ENCODE data around the gene RHOC.
"Not testable (repeated sequence)": the region's sequence is repeated elsewhere in the genome, so short reads cannot be mapped to it uniquely, and the experiment has no call there.

RHOC gene

DNA sequence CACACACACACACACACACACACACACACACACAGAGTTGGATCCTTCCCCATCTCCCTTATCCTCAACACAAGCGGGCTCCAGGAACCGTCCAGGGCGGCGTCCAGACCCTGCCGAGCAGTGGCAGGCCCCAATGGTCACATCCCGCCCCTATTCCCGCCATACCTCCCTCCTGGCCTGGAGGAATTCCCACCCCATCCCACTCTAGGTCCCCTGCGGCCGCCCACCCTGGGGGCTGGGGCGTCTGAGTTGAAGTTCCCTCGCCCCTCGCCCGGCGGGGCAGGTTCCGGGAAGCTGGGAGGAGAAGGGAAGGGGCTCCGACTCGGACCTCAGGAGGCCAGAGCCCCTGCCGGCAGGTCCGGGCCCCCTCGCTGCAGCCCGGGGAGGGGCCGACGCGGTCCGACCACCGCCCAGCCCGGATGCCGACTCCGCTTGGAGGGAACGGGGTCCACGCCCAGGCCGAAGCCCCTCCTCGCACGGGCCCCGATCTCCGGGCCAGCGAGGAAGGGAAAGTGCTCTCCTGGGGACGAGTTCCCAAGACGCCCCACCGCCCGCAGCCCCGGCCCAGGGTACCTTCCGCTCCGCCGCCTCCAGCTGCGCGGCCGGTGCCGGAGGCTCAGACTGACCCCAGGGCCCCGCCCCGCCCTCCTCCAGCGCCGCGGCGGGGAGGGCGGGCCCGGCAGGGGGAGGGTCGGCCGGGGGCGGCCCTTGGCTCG lies at the start of gene RHOC:
TSS of gene RHOC (minus strand) at position 623 of the 716 bp plus-strand sequence. CDS start 3,328 bp downstream, outside the sequence.
- DNase-seq, result no peak

DNA sequence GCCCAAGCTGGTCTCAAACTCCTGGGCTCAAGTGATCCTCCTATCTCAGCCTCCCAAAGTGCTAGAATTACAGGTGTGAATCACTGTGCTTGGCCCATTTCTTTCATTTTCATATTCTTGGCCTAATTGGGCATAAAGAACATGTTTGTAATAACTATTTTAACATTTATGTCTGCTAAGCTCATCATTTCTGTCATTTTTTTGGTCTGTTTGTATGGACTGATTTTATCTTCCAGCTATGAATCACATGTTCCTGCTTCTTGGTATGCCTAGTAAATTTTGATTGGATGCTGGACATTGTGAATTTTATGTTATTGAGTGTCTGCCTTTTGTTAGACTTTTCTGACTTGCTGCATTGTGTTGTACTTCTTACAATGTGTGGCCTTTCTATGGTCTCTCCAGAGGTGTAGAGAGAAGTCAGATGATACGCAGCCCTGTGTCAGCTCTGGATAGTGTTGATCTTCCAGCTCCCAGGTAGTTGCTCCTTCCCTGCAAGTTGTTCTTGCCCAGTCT lies 47.2 kb upstream of the RHOC start:
- no peak for DNase-seq

DNA sequence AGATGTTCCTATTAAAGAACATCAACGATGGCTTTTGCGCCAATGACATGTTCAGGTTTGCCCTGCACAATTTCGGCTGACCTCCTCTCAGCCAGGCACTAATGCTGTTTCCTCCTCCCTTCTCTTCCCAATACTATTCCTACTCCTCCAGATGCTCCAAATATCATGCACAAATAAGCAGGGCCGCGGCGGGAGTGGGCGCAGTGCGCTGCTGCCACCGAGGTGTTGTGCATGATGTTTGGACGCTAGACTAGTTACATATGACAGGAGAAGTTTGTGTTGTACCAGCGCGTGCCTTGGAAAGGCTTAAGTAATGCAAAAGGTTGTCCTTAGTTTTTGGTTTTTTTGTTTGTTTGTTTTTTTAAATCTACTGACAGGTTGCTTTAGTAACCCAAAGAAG lies 41.5 kb upstream of the RHOC start:
- no peak for DNase-seq

DNA sequence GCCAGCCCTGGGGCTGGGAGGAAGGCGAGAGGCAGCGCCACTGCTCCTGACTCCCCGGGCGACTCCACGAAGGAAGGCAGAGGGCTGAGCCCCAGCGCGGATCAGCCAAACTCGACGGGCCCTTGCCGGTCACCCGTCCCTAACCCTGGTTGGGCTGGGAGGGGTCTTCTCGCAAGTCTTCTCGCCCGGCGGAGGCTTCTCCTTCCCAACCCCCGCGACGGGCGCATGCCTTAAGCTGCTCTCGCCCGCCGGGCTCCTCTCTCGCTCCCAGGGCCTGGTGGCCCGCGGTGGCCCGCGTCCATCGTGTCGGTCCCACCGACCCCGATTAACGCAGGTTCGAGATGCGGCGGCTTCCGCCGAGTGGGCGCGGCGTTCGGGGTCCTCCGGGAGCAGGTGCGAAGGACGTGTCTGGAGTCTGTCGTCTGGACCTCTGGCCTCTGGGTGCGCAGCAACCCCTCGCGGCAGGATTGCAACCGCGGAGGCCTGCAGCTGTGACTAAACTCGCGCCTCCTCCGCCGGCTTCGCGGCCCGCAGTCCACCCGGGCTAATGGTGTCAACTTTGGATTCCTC lies 37.2 kb upstream of the RHOC start:
- no peak for DNase-seq

DNA sequence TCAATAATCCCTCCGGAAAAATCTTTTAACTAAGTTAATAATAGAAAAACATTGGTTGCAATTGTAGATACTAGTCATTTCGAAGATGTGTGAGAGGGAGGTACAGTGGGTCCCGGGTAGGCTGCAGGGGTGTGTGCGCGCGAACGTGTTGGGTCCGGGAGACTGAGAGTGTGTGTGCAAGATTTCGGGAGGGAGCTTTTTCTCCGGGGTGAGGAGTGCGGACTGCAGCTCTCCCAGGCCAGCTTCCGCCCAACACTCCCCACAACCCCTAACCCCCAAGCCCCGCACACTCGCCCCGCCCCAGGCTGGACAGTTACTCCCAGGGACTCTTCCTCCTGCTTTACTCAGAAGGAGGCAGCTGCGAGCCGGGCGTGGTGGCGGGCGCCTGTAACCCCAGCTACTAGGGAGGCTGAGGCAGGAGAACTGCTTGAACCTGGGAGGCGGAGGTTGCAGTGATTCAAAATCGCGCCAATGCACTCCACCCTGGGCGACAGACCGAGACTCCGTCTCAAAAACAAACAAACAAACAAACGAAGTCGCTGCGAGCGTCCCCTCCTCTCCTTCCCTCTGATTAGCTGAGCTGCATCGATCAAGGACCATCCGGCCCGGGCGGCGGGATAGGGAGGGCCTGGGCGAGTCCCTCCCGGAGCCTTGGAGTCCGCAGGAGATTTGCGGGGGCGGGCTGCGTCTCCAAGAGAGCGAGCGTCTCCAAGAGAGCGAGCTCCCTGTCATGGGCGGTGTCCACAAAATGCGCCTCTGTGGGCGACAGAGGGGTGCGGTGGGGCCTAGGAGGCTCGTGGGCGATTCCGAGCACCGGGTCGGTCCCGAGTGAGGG lies 36.5 kb upstream of the RHOC start:
- no peak for DNase-seq

DNA sequence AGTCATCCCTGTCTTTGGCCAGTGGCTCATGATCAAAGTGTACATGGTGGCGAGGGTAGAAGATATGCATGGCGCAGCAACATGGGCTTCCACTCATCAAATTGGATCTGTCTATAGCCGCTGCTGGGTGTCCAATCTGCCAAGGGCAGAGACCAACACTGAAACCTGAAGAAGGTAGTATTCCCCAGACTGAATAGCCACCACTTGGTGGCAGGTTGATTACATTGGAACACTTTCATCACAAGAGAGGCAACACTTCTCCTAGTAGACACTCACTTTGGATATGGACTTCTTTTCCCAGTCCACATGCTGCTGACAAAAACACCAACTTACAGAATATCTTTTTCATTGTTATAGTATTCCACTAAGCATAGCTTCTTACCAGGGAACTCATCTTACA lies 30.6 kb upstream of the RHOC start:
- DNase-seq, result no peak

DNA sequence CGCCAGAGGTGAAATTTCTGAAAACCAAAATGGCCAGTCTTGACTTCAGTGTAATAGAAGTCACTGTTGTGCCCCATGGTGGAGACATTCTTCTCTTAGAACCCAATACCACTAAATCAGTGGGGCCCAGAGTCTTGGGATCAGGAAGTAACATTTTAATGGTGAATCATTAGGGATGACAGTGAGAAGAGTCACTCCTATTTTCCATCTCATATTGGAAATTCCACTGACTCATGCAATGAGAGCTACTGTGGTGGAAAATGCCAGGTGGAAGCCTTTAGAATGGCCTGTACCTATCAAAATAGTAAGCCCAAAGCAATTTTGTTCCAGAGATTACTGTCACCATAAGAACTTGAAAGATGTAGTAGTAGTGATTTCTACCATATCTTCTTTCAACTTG lies 28.8 kb upstream of the RHOC start:
- no peak for DNase-seq

DNA sequence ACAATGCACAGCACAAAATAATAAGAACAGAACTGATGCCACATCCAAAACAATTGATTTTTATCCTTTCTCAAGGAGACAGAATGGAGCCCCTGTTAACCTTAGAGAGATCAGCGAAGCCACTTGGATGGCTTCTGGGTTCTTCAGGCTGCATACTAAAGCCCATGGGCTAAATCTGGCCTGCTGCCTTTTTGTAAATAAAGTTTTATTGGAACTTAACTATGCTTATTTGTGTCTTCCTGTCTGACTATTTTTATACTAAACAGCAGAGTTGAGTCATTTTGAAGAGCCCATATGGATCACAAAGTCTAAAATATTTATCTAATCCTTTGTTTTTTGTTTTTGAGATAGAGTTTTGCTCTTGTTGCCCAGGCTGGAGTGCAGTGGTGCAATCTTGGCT lies 24.5 kb upstream of the RHOC start:
- no peak for DNase-seq

DNA sequence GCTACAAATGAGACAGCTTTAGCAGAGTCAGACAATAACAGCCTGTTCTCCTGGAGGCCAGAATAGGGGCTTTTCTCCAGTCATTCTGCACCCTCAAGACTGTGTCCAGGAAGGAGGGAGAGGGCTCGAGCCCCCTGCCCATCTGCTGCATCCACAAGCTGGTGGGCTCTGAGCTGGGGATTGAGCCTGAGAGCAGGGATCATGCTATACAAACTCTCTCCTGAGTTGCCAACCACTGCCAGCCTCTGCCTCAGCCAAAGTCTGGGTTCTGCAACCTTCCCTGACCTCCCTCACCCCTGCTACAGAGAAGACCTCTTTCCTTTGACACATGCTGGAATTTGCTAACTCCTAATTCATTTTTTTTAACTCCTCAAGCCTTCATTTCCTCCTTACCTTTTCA lies 23.0 kb upstream of the RHOC start:
- DNase-seq, result no peak

DNA sequence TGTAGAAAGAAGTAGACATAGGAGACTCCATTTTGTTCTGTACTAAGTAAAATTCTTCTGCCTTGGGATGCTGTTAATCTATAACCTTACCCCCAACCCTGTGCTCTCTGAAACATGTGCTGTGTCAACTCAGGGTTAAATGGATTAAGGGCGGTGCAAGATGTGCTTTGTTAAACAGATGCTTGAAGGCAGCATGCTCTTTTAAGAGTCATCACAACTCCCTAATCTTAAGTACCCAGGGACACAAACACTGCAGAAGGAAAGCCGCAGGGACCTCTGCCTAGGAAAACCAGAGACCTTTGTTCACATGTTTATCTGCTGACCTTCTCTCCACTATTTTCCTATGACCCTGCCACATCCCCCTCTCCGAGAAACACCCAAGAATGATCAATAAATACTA lies 22.1 kb upstream of the RHOC start:
- not testable (repeated sequence) for DNase-seq

DNA sequence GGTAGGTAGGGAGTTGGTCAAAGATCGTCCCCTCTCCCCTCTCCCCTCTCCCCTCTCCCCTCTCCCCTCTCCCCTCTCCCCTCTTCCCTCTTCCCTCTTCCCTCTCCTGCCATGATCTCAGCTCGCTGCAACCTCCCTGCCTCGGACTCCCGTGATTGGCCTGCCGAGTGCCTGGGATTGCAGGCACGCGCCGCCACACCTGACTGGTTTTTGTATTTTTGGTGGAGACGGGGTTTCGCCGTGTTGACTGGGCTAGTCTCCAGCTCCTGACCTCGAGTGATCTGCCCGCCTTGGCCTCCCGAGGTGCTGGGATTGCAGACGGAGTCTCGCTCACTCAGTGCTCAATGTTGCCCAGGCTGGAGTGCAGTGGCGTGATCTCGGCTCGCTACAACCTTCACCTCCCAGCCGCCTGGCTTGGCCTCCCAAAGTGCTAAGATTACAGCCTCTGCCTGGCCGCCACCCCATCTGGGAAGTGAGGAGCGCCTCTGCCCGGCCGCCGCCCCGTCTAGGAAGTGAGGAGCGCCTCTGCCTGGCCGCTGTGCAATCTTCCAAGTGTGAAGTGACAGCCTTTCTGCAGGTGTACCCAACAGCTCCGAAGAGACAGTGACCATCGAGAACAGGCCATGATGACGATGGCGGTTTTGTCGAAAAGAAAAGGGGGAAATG lies 21.5 kb upstream of the RHOC start:
- DNase-seq, result not testable (repeated sequence)

DNA sequence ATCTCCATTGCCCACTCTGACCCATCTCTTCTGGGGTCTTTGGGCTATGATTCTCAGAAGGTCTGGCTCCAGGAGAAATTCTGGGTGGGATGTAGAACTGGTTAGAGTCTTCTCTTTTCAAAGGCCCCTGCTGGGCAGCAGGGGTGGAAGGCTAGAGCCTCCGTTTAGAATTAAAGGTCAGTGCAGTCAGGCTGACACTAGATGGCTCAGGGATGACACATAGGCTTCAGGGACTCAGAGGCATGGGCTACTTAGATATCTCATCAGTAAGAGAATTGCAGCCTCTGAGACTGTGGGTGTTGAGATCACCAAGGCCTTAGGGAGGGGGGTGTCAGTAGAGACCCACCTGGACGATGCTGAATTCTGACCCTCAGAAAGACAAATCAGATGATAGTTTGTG lies 20.8 kb upstream of the RHOC start:
- no peak for DNase-seq

DNA sequence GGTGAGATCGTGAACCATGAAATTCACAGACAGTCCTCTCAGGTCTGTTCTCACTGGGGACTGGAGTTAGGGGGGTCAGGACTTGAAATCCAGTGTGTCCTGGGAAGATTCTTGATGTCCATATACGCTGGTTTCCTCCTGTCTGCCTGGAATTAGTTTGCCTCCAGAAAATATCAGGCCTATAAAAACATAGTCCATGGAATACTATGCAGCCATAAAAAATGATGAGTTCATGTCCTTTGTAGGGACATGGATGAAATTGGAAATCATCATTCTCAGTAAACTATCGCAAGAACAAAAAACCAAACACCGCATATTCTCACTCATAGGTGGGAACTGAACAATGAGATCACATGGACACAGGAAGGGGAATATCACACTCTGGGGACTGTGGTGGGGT lies 17.3 kb upstream of the RHOC start:
- not testable (repeated sequence) for DNase-seq

DNA sequence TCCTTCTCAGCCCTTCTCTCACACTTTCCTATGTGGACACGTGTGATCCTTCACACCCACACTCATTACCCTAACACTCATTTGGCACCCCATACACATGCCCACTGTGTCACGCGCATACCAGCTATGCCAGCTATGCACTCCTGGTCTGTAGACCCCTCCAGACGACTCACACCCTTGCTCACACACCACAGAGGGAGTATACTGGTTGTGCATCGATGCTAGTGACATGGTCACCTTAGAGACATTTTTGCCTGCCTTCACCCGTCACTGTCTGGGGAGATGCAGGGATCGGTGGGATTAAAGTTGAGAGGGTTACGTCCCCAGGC lies 16.5 kb upstream of the RHOC start:
- no peak for DNase-seq

DNA sequence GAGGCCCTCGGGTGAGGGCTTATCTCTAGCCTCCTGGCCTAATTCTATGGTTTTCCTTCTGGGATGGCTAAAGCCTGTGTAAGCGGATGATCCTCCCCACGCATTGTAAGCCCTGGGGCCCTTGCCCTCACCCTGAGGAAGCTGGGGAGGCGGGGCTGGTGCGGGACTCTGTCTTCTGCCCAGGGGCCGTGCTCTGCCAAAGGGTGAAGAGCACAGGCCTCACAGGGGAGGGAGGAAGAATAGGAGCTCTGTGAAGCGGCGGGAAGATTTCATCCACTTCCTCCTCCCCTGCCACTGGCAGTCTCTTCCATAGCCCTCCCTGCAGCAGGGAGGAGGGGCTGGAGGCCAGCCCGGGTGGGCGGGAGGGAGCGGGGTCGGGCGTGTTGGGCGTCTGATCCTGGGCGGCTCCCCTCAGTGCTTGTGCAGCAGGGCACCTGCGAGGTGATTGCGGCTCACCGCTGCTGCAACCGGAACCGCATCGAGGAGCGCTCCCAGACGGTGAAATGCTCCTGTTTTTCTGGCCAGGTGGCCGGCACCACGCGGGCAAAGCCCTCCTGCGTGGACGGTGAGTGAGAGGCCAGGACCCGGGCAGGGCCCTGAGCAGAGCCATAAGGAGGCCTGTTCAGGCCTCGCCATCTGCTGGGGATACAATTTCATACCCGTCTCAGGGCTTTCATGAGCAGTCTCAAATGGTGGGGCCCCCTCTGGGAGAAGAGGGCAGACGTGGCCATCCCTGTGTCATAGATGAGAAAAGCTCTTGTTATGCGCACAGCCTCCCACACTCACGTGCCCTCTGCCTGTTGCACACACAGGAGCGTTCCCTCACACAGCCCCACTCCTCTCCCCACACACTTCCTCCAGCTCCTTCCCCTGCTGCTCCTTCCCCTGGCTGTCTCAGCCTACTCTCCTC lies 15.9 kb upstream of the RHOC start:
- DNase-seq, result no peak

DNA sequence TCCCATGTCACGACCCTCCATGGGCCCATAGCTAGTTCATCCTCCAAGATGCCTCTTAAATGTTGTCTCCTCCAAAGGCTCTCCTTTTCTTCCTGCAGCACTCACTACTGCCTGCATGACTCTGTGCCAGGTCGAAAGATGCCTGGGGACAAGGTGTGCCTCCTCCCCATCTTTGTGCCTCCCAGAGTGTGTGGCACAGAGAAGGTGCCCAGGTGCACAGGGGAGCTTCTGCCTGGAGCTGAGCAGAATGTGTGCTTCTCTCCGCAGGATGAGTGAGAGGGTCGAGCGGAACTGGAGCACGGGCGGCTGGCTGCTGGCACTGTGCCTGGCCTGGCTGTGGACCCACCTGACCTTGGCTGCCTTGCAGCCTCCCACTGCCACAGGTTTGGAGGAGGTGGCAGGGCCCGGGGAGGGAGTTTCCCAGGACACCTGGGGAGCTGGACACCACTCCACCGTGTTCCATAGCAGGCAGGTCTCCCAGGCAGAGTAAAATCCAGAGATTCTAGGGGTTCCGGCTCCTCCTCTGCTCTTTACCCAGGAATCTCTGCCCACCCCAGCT lies 15.1 kb upstream of the RHOC start:
- DNase-seq, result no peak

DNA sequence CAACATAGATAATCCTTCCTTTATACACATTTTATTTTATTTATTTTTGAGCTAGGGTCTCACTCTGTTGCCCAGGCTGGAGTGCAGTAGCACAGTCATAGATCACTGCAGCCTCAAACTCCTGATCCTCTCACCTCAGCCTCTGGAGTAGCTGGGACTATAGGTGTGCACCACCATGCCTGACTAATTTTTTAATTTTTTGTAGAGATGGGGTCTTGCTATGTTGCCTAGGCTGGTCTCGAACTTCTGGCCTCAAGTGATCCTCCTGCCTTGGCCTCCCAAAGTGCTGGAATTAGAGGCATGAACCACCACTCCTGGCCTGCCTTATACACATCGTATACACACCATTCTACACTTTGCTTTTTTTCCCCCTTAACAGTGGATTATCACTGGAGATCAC lies 14.4 kb upstream of the RHOC start:
- DNase-seq, result not testable (repeated sequence)

DNA sequence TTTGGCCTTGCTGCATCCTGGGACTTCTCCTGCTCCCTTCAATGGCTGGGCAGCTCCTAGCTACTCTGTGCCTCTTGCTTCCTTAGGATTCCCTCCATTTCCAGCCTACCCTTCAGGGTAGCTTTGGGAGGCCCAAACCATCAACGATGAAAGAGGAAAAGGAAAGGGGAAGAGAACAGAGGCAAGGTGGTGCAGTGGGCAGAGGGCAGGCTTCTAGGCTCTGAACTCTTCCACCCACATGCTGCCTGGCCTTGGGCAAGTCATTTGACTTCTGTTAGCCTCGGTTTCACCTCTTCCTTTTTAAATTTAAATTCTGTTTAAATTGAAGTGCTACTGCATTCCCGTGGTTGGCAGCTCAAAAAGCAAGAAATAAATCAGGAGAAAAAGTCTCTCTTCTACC lies 13.9 kb upstream of the RHOC start:
- no peak for DNase-seq

DNA sequence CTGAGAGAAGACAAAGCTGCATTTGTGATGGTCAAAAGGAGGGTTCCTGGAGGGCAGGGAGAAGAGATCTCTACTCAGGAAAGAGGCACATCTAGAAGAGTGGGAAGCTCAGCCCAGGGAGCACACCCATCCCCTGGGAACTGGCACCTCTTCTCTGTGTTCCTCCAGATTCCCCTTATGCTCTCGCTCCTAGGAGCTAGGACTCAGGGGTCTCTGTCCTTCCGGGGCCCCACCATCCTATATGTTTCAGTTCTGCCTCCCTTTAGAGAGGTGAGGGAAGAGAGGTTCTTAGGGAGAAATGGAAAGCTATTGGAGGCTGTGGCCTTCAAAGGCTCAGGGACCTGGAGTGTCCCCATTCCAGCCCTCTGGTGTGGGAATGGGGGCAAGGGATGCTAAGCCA lies 12.8 kb upstream of the RHOC start:
- DNase-seq, result no peak

DNA sequence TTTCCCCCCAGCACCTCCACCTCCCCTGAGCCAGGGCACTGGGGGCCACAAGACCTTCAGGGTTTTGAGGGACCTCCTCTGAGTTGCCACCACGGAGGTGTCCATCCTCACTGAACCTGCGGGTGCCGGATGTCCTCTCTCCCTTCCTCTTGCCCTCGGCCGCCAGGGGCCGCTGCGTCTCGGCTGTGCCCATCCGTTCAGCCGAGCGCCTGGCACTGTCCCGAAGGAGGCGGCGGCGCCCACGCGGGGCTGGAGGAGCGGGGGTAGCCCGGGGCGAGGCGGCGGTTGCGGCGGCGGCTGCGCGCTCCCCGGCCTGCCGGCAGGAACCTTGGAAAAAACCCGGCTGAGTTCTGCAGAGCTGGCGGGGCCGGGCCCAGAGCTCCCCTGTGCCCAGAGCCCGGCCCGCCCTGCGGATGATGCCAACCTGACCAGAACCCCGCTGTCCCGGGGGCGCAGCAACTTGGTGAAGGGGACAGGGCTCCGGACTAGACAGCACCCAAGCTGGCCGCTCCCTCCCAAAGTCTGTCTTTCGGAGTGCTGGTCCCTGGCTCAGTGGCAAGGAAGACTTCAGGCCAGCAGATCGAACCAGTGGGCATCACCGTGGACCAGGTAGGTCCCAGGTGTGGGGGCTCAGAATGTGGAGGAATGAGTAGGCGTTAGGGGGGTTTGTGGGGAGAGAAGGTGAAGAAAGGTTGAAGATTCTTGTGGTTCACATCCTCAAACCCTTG lies 11.9 kb upstream of the RHOC start:
- peak; percentile 58 for DNase-seq

DNA sequence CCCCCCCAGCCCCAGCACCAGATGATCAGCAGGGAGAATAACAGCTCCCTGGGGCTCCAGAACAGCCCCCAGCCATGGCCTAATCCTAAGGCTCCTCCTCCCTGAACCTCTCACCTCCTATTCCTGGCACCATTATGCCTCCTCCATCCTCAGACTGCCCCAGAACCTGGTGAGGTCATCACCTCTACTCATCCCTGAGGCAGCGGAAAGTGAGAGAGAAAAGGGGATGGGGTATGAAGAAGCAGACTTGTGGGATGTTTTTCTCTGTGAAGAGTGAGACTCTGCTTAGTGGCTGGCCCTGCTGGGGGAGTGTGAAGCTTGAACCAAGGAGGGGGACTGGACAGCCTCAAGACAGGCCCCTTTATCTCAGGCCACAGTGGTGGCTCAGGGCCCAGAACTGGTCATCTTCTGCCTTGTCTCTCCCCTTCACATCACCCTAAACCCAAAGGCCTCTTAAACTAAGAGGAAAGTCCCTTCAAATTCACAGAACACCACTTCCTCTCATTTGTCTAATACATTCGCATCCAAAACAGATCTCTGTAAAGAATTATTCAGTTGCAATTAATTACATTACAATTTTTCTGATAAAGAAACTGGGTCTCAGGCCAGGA lies 10.4 kb upstream of the RHOC start:
- no peak for DNase-seq
